Breast epithelium (tissue), 4 donors: ENCODE results near the gene TBC1D32. TPM values are rescaled to one million over a fixed set of nuclear protein-coding genes. Genes with fewer than 3 reads are reported as not detected.

Experiments
- DNase-seq, 2 donors: peaks; one replicate each; pipeline ENCODE4 v3.0.0-alpha.2; 2019; ENCODE audit warnings: low spot score in 2 of 2
- H3K27ac ChIP-seq, 2 donors: fragments of 200-600 bp; sonication (generic) in 1 of 2; one replicate each; pipeline ENCODE4 v1.5.1; 2016 to 2019; ENCODE audit warnings: mild to moderate bottlenecking in 1 of 2
- H3K27me3 ChIP-seq, 2 donors: fragments of 200-600 bp; sonication (generic) in 1 of 2; one replicate each; pipeline versions ENCODE4 v1.5.1 to v1.6.0; 2017 to 2019; ENCODE audit warnings: control low read depth in 1 of 2, mild to moderate bottlenecking in 1 of 2
- H3K36me3 ChIP-seq: fragments of 200-600 bp; one replicate; pipeline ENCODE4 v1.5.1; 2019
- H3K4me1 ChIP-seq, 2 donors: fragments of 200-600 bp; sonication (generic); one replicate each; pipeline ENCODE4 v1.5.1; 2016 to 2019; ENCODE audit warnings: control low read depth in 1 of 2
- H3K4me3 ChIP-seq, 3 donors: fragments of 200-600 bp; sonication (generic); 1 replicate in 2 of 3; 2 replicates in 1 of 3; pipeline ENCODE4 v1.5.1; 2016 to 2019; ENCODE audit warnings: mild to moderate bottlenecking in 3 of 3, moderate library complexity in 2 of 3
- H3K9me3 ChIP-seq, 2 donors: fragments of 200-600 bp; sonication (generic) in 1 of 2; one replicate each; pipeline ENCODE4 v1.5.1; 2016 to 2019; ENCODE audit warnings: control low read depth in 1 of 2
- CTCF ChIP-seq, 3 donors: fragments of 450-650 bp; IDR thresholded peaks; one replicate each; pipeline ENCODE4 v1.5.1; 2016 to 2017; ENCODE audit warnings: antibody characterized with exemption in 3 of 3, mild to moderate bottlenecking in 3 of 3, moderate library complexity in 3 of 3
- POLR2A ChIP-seq: fragments of 450-650 bp; IDR thresholded peaks from one replicate; pipeline ENCODE4 v1.6.1; 2016; ENCODE audit warnings: antibody characterized with exemption, mild to moderate bottlenecking, moderate library complexity
- POLR2AphosphoS5 ChIP-seq, 3 donors: sonication (generic); formaldehyde crosslinking; IDR thresholded peaks; one replicate each; pipeline ENCODE4 v1.6.1; 2017; ENCODE audit warnings: antibody characterized with exemption in 3 of 3
- intact Hi-C: fragments of 100-400 bp; cut with DNase I; formaldehyde crosslinking; loops from one replicate; pipeline ENCODE4 v1.15.1; 2023; ENCODE audit warnings: low total_unique reads
- total RNA-seq, 3 donors: library from RNA; depleted of rRNA; stranded (reverse); fragments of >200 nt; gene quantifications; one replicate each; pipeline ENCODE4 v1.1.0, GENCODE V29; 2016

The TBC1D32 gene
- total RNA-seq, 3 donors from 2014 or later = 5.8 to 26.3 (median 18.7) TPM

- no peak for TF ChIP-seq POLR2A
- no peak for TF ChIP-seq CTCF (IDR thresholded peaks at IDR 0.05)
- no peak for TF ChIP-seq POLR2AphosphoS5 (IDR thresholded peaks at IDR 0.05)
- H3K4me1 ChIP-seq = no peaks in the 10 kb centered on the region
- no peaks in the 10 kb centered on the region for H3K36me3 ChIP-seq
- no peak overlapping the region for H3K4me3 ChIP-seq
- DNase-seq = no peak
- H3K27me3 ChIP-seq = no peaks in the 10 kb centered on the region
- intact Hi-C loops = no loop called here
- H3K27ac ChIP-seq = no peak overlapping the region
- no peaks in the 10 kb centered on the region for H3K9me3 ChIP-seq
Observed at GRCh38 chr6:121160276-121160675, 174.0 kb downstream of the TBC1D32 start.

DNA sequence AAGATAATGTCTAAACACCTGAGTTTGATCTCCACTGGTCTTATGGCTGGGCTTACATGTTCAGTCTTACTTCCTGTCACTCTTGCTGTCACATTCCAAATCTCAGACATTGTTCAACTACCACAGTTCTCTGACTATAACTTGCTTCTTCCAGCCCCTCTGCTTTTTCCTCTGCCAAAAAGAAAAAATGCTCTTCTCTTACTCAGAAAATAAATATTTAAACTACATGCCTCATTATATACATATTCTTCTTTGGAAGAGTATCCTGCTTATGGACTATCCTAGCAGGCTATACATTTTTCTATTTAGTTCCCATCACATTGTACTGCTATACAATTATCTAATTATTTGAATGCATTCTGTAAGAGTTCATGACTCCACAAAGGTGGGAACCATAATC, 175.4 kb downstream of the TBC1D32 start:
- H3K4me1 ChIP-seq = no peaks in the 10 kb centered on the region
- TF ChIP-seq POLR2AphosphoS5 (IDR thresholded peaks at IDR 0.05) = no peak
- TF ChIP-seq CTCF (IDR thresholded peaks at IDR 0.05) = no peak
- TF ChIP-seq POLR2A = no peak
- H3K4me3 ChIP-seq = no peak overlapping the region
- H3K36me3 ChIP-seq = no peaks in the 10 kb centered on the region
- intact Hi-C loops = no loop called here
- H3K27me3 ChIP-seq = no peaks in the 10 kb centered on the region
- H3K9me3 ChIP-seq = peaks cover 0 to 2% of the 10 kb centered on the region in 2 donors
- DNase-seq = no peak
- no peak overlapping the region for H3K27ac ChIP-seq

GRCh38 chr6:121158438-121158837, 175.8 kb downstream of the TBC1D32 start:
- TF ChIP-seq POLR2AphosphoS5 (IDR thresholded peaks at IDR 0.05) = no peak
- no peak for DNase-seq
- Histone ChIP-seq H3K4me3 (no peak overlapping the region), H3K4me1 (no peaks in the 10 kb centered on the region), H3K9me3 (peaks cover 0 to 6% of the 10 kb centered on the region in 2 donors), H3K27me3 (no peaks in the 10 kb centered on the region), H3K36me3 (no peaks in the 10 kb centered on the region), H3K27ac (no peak overlapping the region)
- intact Hi-C loops = no loop called here

DNA sequence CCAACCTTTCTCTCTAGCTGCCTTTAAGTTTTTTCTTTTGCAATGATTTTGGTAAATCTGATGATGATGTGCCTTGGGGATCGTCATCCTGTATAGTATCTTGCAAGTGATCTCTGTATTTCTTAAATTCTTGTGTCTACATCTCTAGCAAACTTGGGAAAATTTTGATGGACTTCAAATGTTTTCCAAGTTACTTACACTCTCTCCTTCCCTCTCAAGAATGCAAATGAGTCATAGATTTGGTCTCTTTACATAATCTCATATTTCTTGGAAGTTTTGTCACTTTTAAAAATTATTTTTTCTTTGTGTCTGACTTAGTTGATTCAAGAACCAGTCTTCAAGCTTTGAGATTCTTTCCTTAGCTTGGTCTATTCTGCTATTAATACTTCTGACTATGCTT, 176.4 kb downstream of the TBC1D32 start:
- DNase-seq = no peak
- Histone ChIP-seq H3K36me3 (no peaks in the 10 kb centered on the region), H3K4me3 (no peak overlapping the region), H3K4me1 (no peaks in the 10 kb centered on the region), H3K27me3 (no peaks in the 10 kb centered on the region), H3K9me3 (peaks cover 0 to 12% of the 10 kb centered on the region in 2 donors), H3K27ac (no peak overlapping the region)
- intact Hi-C loops = no loop called here
- TF ChIP-seq POLR2A (no peak), CTCF (IDR thresholded peaks at IDR 0.05) (no peak), POLR2AphosphoS5 (IDR thresholded peaks at IDR 0.05) (no peak)

GRCh38 chr6:121143476-121143875, 190.8 kb downstream of the TBC1D32 start:
- H3K4me1 ChIP-seq = no peaks in the 10 kb centered on the region
- DNase-seq = no peak
- intact Hi-C loops = no loop called here

More at GRCh38 chr6:121143476-121143875, 190.8 kb downstream of the TBC1D32 start:
- TF ChIP-seq POLR2AphosphoS5 (IDR thresholded peaks at IDR 0.05) (no peak), POLR2A (no peak), CTCF (IDR thresholded peaks at IDR 0.05) (no peak)
- no peak overlapping the region for H3K4me3 ChIP-seq
- H3K36me3 ChIP-seq = no peaks in the 10 kb centered on the region
- peaks cover 0 to 17% of the 10 kb centered on the region in 2 donors for H3K9me3 ChIP-seq
- no peak overlapping the region for H3K27ac ChIP-seq
- no peaks in the 10 kb centered on the region for H3K27me3 ChIP-seq
